A549 (cell line): ENCODE measurements around the gene LRRFIP2. TPM values are rescaled to one million over a fixed set of nuclear protein-coding genes. Genes with fewer than 3 reads are reported as not detected.

Experiments
- ATAC-seq, 2 experiments: fragments of 200-7000 bp in 1 of 2; fragments of >200 bp in 1 of 2; cut with Nextera tagmentation in 1 of 2; cut with Tn5 transposase in 1 of 2; 3 replicates each; pipeline versions ENCODE4 v1.8.0 to v1.9.1; 2018 to 2020; ENCODE audit warnings: mild to moderate bottlenecking in 1 of 2, moderate library complexity in 1 of 2
- CTCF ChIA-PET: fragments of 300-600 bp; sonication (Branson Sonifier 250); formaldehyde crosslinking; extraction: SDS; loops from one replicate; lab custom pipeline; 2021; ENCODE audit warnings: antibody characterized with exemption, inconsistent platforms; lab: Yijun Ruan, JAX
- POLR2A ChIA-PET: fragments of 350-600 bp; formaldehyde crosslinking; extraction: SDS; loops from one replicate; lab custom pipeline; 2021; ENCODE audit warnings: antibody characterized with exemption, inconsistent platforms; lab: Yijun Ruan, JAX
- DNase-seq, 2 experiments: peaks; one replicate each; pipeline versions ENCODE4 v3.0.0 to v3.0.0-alpha.2; 2011 to 2016; ENCODE audit warnings: low read depth in 1 of 2, low spot score in 1 of 2
- FAIRE-seq: peaks from 2 replicates; lab custom pipeline; 2011; peaks lifted over from hg19 to GRCh38; lab: Jason Lieb, UNC
- H3K27ac ChIP-seq, 2 experiments: fragments of >200 bp; sonication (Bioruptor Twin); formaldehyde crosslinking; 3 replicates each; pipeline ENCODE4 v1.5.1; 2016 to 2017
- H3K4me1 ChIP-seq: fragments of >200 bp; sonication (Bioruptor Twin); formaldehyde crosslinking; 3 replicates; pipeline ENCODE4 v1.6.1; 2016
- H3K4me2 ChIP-seq: fragments of >200 bp; sonication (Bioruptor Twin); formaldehyde crosslinking; 3 replicates; pipeline ENCODE4 v1.6.1; 2016
- H3K4me3 ChIP-seq: fragments of >200 bp; sonication (Bioruptor Twin); formaldehyde crosslinking; 3 replicates; pipeline ENCODE4 v1.5.1; 2016
- H3K9me3 ChIP-seq: fragments of >200 bp; sonication (Bioruptor Twin); formaldehyde crosslinking; 3 replicates; pipeline ENCODE4 v1.6.1; 2016
- BHLHE40 ChIP-seq: IDR thresholded peaks from 2 replicates; pipeline ENCODE4 v1.6.1; 2012; ENCODE audit warnings: low read depth, low read length, inconsistent platforms
- CBX2 ChIP-seq: fragments of 200-600 bp; sonication (generic); IDR thresholded peaks from 2 replicates; pipeline ENCODE4 v1.6.1; 2016; ENCODE audit warnings: low read depth, mild to moderate bottlenecking, borderline replicate concordance
- CHD2 ChIP-seq: fragments of 150-350 bp; IDR thresholded peaks from 2 replicates; pipeline ENCODE4 v1.6.1; 2014; ENCODE audit warnings: low read length; ENCODE audit not compliant: partially characterized antibody
- EHF ChIP-seq: fragments of 250-450 bp; sonication (Bioruptor Pico); IDR thresholded peaks from 2 replicates; pipeline ENCODE4 v1.5.0; 2020; ENCODE audit warnings: mild to moderate bottlenecking
- ESRRA ChIP-seq: fragments of 150-350 bp; IDR thresholded peaks from 2 replicates; pipeline ENCODE4 v1.6.1; 2014; ENCODE audit warnings: mild to moderate bottlenecking, low read length, borderline replicate concordance
- GATA3 ChIP-seq: IDR thresholded peaks from 2 replicates; pipeline ENCODE4 v1.6.1; 2012; ENCODE audit warnings: borderline replicate concordance
- HOXA7 ChIP-seq: fragments of 250-450 bp; sonication (Bioruptor Pico); IDR thresholded peaks from 2 replicates; pipeline ENCODE4 v1.5.0; 2020; ENCODE audit warnings: mild to moderate bottlenecking, moderate library complexity
- HOXB13 ChIP-seq: fragments of 250-450 bp; sonication (Bioruptor Pico); IDR thresholded peaks from 2 replicates; pipeline ENCODE4 v1.5.0; 2020; ENCODE audit warnings: low read depth, mild to moderate bottlenecking, moderate library complexity
- HOXB5 ChIP-seq: fragments of 250-450 bp; sonication (Bioruptor Pico); IDR thresholded peaks from 2 replicates; pipeline ENCODE4 v1.5.0; 2020; ENCODE audit warnings: mild to moderate bottlenecking, moderate library complexity
- JUN ChIP-seq, 2 experiments: fragments of >200 bp; sonication (Bioruptor Twin); formaldehyde crosslinking; IDR thresholded peaks; 2 replicates in 1 of 2; 3 replicates in 1 of 2; pipeline ENCODE4 v1.6.1; 2016 to 2017
- JUNB ChIP-seq: fragments of >200 bp; sonication (Bioruptor Twin); formaldehyde crosslinking; IDR thresholded peaks from 2 replicates; pipeline ENCODE4 v1.6.1; 2016
- KDM5A ChIP-seq: fragments of 200-600 bp; sonication (generic); IDR thresholded peaks from 2 replicates; pipeline ENCODE4 v1.6.1; 2016; ENCODE audit warnings: antibody characterized with exemption, mild to moderate bottlenecking
- POLR2AphosphoS2 ChIP-seq: conservative IDR thresholded peaks from 2 replicates; pipeline ENCODE4 v1.6.1; 2012; ENCODE audit warnings: low read length, improper control_type of control experiment, inconsistent platforms
- RAD21 ChIP-seq, 2 experiments: fragments of >200 bp in 1 of 2; sonication (Bioruptor Twin) in 1 of 2; formaldehyde crosslinking in 1 of 2; IDR thresholded peaks in 1 of 2; conservative IDR thresholded peaks in 1 of 2; 2 replicates in 1 of 2; 3 replicates in 1 of 2; pipeline ENCODE4 v1.6.1; 2012 to 2018; ENCODE audit warnings: inconsistent platforms in 1 of 2
- RARB ChIP-seq: fragments of 250-450 bp; sonication (Bioruptor Pico); IDR thresholded peaks from 2 replicates; pipeline ENCODE4 v1.8.0; 2021; ENCODE audit warnings: mild to moderate bottlenecking, moderate library complexity
- RCOR1 ChIP-seq: fragments of 150-350 bp; IDR thresholded peaks from 2 replicates; pipeline ENCODE4 v1.6.1; 2014; ENCODE audit warnings: antibody characterized with exemption, low read length, low read depth
- RFX5 ChIP-seq: fragments of 450-650 bp; IDR thresholded peaks from 2 replicates; pipeline ENCODE4 v1.7.1; 2014; ENCODE audit warnings: antibody characterized with exemption, mild to moderate bottlenecking, moderate library complexity
- RNF2 ChIP-seq: fragments of 200-600 bp; sonication (generic); IDR thresholded peaks from 2 replicates; pipeline ENCODE4 v1.6.1; 2016; ENCODE audit warnings: low read depth, mild to moderate bottlenecking, antibody characterized with exemption, moderate library complexity, borderline replicate concordance
- SREBF2 ChIP-seq: fragments of 450-650 bp; IDR thresholded peaks from 2 replicates; pipeline ENCODE4 v1.6.1; 2014; ENCODE audit warnings: mild to moderate bottlenecking, moderate library complexity
- ZC3H11A ChIP-seq: fragments of 450-650 bp; IDR thresholded peaks from 2 replicates; pipeline ENCODE4 v1.6.1; 2014; ENCODE audit warnings: antibody characterized with exemption, mild to moderate bottlenecking
- WGBS: methylation state at CpG from one replicate; pipeline ENCODE4 v1.1.6; 2017; ENCODE audit errors: missing lambda C conversion rate; 5-methylcytosine and 5-hydroxymethylcytosine counted together
- polyA plus RNA-seq, 4 experiments: library from polyadenylated mRNA; depleted of rRNA in 3 of 4; stranded (reverse); fragments of >200 nt; fragmentation: RNase III in 1 of 4; extraction: RNeasy Plus Mini Kit Qiagen cat#74134 plus additional on column Dnase treatment in 1 of 4; gene quantifications; 2 replicates in 3 of 4; 3 replicates in 1 of 4; pipeline ENCODE4 v1.2.3, GENCODE V29; 2011 to 2017
- TF ChIP-seq, protein P1 (sequence below): fragments of >200 bp; sonication (Bioruptor Twin); formaldehyde crosslinking; IDR thresholded peaks from 2 replicates; pipeline ENCODE4 v1.6.1; 2016
- TF ChIP-seq, protein P2 (sequence below): IDR thresholded peaks from 2 replicates; pipeline ENCODE4 v1.6.1; 2012; ENCODE audit warnings: low read depth, borderline replicate concordance
- TF ChIP-seq, protein P3 (sequence below): fragments of 250-450 bp; sonication (Bioruptor Pico); IDR thresholded peaks from 2 replicates; pipeline ENCODE4 v1.5.0; 2020; ENCODE audit warnings: low read depth, mild to moderate bottlenecking, moderate library complexity
- TF ChIP-seq, protein P4 (sequence below): IDR thresholded peaks from 2 replicates; pipeline ENCODE4 v1.6.1; 2012

Gene LRRFIP2
- polyA plus RNA-seq, 2 of the 4 experiments (the other 2 are of a cell fraction) = 48.0 to 66.4 TPM

DNA sequence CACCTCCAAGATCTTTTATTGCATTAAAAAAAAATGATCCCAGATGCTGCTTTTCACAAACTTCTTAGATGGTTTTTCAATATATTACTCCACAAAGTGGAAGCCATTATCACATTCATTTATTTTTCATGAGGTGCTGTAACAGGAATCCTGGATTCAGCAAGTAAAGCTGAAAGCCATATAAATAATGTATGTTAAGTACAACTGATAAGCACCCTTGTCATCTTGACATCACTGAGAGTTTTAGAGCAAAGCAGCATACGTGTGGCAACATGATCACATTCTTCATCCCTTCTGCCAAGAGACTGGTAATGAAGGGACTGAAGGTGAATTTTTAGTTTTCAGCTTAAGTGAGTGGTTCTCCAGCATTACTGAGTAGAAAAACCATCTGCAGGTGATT is 44.9 kb upstream of the LRRFIP2 start:
- TF ChIP-seq JUN (IDR thresholded peaks at IDR 0.05) (no peak), POLR2AphosphoS2 (no peak), RAD21 (conservative IDR thresholded peaks at IDR 0.05 in 1 of 2, IDR thresholded peaks at IDR 0.05 in 1 of 2) (no peak), SREBF2 (no peak), KDM5A (no peak), RNF2 (no peak), ESRRA (no peak), JUNB (no peak), RFX5 (no peak), RCOR1 (no peak), CHD2 (no peak), ZC3H11A (no peak), HOXB13 (no peak)
- TF ChIP-seq, protein P1, sequence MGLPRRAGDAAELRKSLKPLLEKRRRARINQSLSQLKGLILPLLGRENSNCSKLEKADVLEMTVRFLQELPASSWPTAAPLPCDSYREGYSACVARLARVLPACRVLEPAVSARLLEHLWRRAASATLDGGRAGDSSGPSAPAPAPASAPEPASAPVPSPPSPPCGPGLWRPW = no peak
- TF ChIP-seq, protein P2, sequence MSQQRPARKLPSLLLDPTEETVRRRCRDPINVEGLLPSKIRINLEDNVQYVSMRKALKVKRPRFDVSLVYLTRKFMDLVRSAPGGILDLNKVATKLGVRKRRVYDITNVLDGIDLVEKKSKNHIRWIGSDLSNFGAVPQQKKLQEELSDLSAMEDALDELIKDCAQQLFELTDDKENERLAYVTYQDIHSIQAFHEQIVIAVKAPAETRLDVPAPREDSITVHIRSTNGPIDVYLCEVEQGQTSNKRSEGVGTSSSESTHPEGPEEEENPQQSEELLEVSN = no peak
- TF ChIP-seq, protein P3, sequence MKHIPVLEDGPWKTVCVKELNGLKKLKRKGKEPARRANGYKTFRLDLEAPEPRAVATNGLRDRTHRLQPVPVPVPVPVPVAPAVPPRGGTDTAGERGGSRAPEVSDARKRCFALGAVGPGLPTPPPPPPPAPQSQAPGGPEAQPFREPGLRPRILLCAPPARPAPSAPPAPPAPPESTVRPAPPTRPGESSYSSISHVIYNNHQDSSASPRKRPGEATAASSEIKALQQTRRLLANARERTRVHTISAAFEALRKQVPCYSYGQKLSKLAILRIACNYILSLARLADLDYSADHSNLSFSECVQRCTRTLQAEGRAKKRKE (CRISPR knock-in tag) = no peak
- 87% methylated on average over 1 of the region's 1 CpG for WGBS
- no peak for DNase-seq
- Histone ChIP-seq H3K9me3 (no peaks in the 10 kb centered on the region), H3K4me3 (no peak overlapping the region), H3K27ac (peak overlapping the region in 1 of 2 experiments; percentile 91; a peak in 1 of 6 replicates), H3K4me1 (peaks cover 38% of the 10 kb centered on the region), H3K4me2 (no peak overlapping the region)
- FAIRE-seq = no peak
- ChIA-PET CTCF (interaction anchor here (1.0 to 2.5 kb wide), 3 partner anchors 15 to 226 kb away, joined by 3 to 6 read pairs (median 4); partner anchors contain the start of genes EPM2AIP1 and MLH1), POLR2A (no interaction called here)
- ATAC-seq = no peak

DNA sequence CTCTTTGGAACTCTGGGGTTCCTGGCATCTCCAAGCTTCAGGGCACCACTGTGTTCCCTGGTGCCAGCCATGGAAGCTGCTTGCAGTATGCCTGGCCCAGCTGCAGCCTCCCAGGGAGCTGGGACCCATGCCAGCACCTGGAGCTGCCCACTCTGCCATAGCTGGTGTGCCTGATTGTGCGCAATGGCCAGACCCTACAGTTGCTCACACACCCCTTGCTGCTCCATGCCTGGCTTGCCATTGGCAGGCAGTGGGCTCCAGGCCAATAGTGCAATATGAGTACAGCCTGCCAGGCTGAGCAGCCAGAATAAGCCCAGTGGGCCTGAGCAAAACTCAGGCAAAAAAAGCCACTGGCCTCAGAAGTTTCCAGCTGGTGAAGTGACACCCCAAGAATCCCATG is 43.8 kb upstream of the LRRFIP2 start:
- H3K9me3 ChIP-seq = no peaks in the 10 kb centered on the region
- no peak for FAIRE-seq
- TF ChIP-seq RARB (CRISPR knock-in tag) = no peak
- no peak for TF ChIP-seq ESRRA
- no peak for TF ChIP-seq GATA3
- no peak for TF ChIP-seq BHLHE40
- TF ChIP-seq, protein P3 (CRISPR knock-in tag) = no peak
- no peak for TF ChIP-seq HOXA7 (CRISPR knock-in tag)
- no peak for TF ChIP-seq HOXB5 (CRISPR knock-in tag)
- TF ChIP-seq RNF2 = no peak
- TF ChIP-seq CBX2 = no peak
- TF ChIP-seq, protein P1 = no peak
- TF ChIP-seq RCOR1 = no peak
- TF ChIP-seq, protein P4, sequence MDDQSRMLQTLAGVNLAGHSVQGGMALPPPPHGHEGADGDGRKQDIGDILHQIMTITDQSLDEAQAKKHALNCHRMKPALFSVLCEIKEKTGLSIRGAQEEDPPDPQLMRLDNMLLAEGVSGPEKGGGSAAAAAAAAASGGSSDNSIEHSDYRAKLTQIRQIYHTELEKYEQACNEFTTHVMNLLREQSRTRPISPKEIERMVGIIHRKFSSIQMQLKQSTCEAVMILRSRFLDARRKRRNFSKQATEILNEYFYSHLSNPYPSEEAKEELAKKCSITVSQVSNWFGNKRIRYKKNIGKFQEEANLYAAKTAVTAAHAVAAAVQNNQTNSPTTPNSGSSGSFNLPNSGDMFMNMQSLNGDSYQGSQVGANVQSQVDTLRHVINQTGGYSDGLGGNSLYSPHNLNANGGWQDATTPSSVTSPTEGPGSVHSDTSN = no peak
- no peak for TF ChIP-seq EHF (CRISPR knock-in tag)
- TF ChIP-seq POLR2AphosphoS2 = no peak
- TF ChIP-seq, all 56 proteins: peak for 0
- Histone ChIP-seq H3K4me3 (no peak overlapping the region), H3K4me2 (no peak overlapping the region), H3K4me1 (peaks cover 35% of the 10 kb centered on the region), H3K27ac (peak overlapping the region in 1 of 2 experiments; percentile 49; a peak in 2 of 6 replicates)
- POLR2A ChIA-PET = no interaction called here
- CTCF ChIA-PET = interaction anchor here (1.0 to 1.3 kb wide), 3 partner anchors 8 to 35 kb away, joined by 3 read pairs; no protein-coding TSS in a partner anchor
- ATAC-seq (no peak), DNase-seq (no peak)
- no CpG with 5 or more reads among the region's 1 CpG for WGBS
